ENCODE results near the gene BRD7.

DNA sequence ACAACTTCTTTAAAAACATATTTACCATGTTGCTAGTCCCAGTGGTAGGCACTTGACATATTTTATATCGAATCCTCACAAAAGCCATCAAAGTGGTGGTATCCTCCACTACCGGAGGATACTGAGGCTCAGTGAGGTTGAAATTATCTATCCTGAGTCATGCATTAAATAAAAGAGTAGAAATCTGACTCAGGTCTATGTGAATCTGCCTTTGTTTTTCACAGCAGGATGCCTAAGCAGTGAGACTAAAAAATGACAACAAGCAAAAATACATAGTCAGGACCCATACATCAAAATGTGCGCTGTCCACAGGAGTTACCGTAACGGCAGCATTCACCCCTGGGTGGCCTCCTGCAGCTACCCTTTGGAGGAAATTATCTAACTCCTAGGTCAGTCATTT lies 17.7 kb downstream of the BRD7 start:
- TF ChIP-seq, protein P1, sequence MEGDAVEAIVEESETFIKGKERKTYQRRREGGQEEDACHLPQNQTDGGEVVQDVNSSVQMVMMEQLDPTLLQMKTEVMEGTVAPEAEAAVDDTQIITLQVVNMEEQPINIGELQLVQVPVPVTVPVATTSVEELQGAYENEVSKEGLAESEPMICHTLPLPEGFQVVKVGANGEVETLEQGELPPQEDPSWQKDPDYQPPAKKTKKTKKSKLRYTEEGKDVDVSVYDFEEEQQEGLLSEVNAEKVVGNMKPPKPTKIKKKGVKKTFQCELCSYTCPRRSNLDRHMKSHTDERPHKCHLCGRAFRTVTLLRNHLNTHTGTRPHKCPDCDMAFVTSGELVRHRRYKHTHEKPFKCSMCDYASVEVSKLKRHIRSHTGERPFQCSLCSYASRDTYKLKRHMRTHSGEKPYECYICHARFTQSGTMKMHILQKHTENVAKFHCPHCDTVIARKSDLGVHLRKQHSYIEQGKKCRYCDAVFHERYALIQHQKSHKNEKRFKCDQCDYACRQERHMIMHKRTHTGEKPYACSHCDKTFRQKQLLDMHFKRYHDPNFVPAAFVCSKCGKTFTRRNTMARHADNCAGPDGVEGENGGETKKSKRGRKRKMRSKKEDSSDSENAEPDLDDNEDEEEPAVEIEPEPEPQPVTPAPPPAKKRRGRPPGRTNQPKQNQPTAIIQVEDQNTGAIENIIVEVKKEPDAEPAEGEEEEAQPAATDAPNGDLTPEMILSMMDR (IDR thresholded peaks at IDR 0.05), result no peak
- TF ChIP-seq POLR2A (IDR thresholded peaks at IDR 0.05), result no peak
